PC-3 (cell line): Measurements from ENCODE around the gene PLCL1. TPM values are rescaled to one million over a fixed set of nuclear protein-coding genes. Genes with fewer than 3 reads are reported as not detected.

Experiments
- ATAC-seq: fragments of 200-7000 bp; cut with Tn5 transposase; 2 replicates; pipeline ENCODE4 v1.9.1; 2020; ENCODE audit warnings: mild to moderate bottlenecking, moderate library complexity
- BruUV-seq: library from RNA; stranded (reverse); fragments of 400-500 nt; replicated peaks from 2 replicates; lab custom pipeline; 2021; lab: Mats Ljungman, UMichigan
- CTCF ChIA-PET: fragments of 300-600 bp; sonication (Branson Sonifier 250); formaldehyde crosslinking; loops from one replicate; lab custom pipeline; 2022; ENCODE audit warnings: antibody characterized with exemption; lab: Charles Lee
- POLR2A ChIA-PET: fragments of 300-600 bp; sonication (Branson Sonifier 250); formaldehyde crosslinking; loops from one replicate; lab custom pipeline; 2022; ENCODE audit warnings: antibody characterized with exemption; ENCODE audit not compliant: unreplicated experiment; lab: Charles Lee
- DNase-seq: peaks from one replicate; pipeline ENCODE4 v3.0.0-alpha.2; 2015
- H2AFZ ChIP-seq: fragments of 300-600 bp; sonication (generic); 2 replicates; pipeline ENCODE4 v1.6.0; 2016; ENCODE audit warnings: antibody characterized with exemption, low read length
- H3F3A ChIP-seq: fragments of 300-600 bp; sonication (generic); one replicate; pipeline ENCODE4 v1.6.0; 2017; ENCODE audit warnings: antibody characterized with exemption, low read length, control low read depth, mild to moderate bottlenecking; ENCODE audit not compliant: unreplicated experiment
- H3K27ac ChIP-seq: fragments of 300-600 bp; sonication (generic); 2 replicates; pipeline ENCODE4 v1.5.1; 2016; ENCODE audit warnings: mild to moderate bottlenecking, low read length
- H3K27me3 ChIP-seq: fragments of 300-600 bp; sonication (generic); 2 replicates; pipeline ENCODE4 v1.6.1; 2016; ENCODE audit warnings: low read length, mixed read lengths
- H3K36me3 ChIP-seq: fragments of 300-600 bp; sonication (generic); 2 replicates; pipeline ENCODE4 v1.6.1; 2016; ENCODE audit warnings: low read depth, mixed run types, low read length, mixed read lengths
- H3K4me1 ChIP-seq: fragments of 300-600 bp; sonication (generic); 2 replicates; pipeline ENCODE4 v1.5.1; 2016; ENCODE audit warnings: low read length; ENCODE audit not compliant: insufficient read depth
- H3K4me2 ChIP-seq: fragments of 300-600 bp; sonication (generic); 2 replicates; pipeline ENCODE4 v1.6.0; 2016; ENCODE audit warnings: low read length
- H3K4me3 ChIP-seq: fragments of 300-600 bp; sonication (generic); 2 replicates; pipeline ENCODE4 v1.5.1; 2016; ENCODE audit warnings: mild to moderate bottlenecking, low read length, mixed read lengths
- H3K79me2 ChIP-seq: fragments of 300-600 bp; sonication (generic); 2 replicates; pipeline ENCODE4 v1.6.1; 2017; ENCODE audit warnings: low read length, mixed read lengths
- H3K9ac ChIP-seq: fragments of 300-600 bp; sonication (generic); 2 replicates; pipeline ENCODE4 v1.6.0; 2016; ENCODE audit warnings: mild to moderate bottlenecking, low read length
- H3K9me2 ChIP-seq: fragments of 300-600 bp; sonication (generic); replicated peaks from 2 replicates; pipeline ENCODE4 v1.6.1; 2016; ENCODE audit warnings: mixed run types, low read length, mixed read lengths
- H3K9me3 ChIP-seq: fragments of 300-600 bp; sonication (generic); 2 replicates; pipeline ENCODE4 v1.6.1; 2016; ENCODE audit warnings: low read length, mixed read lengths
- H4K20me1 ChIP-seq: fragments of 300-600 bp; sonication (generic); 2 replicates; pipeline ENCODE4 v1.6.1; 2016; ENCODE audit warnings: low read length, mixed read lengths
- EZH2 ChIP-seq: fragments of 300-600 bp; sonication (generic); IDR thresholded peaks from one replicate; pipeline ENCODE4 v1.6.1; 2017; ENCODE audit warnings: antibody characterized with exemption, mild to moderate bottlenecking, low read length; ENCODE audit not compliant: unreplicated experiment
- EZH2phosphoT487 ChIP-seq: fragments of 300-600 bp; sonication (generic); IDR thresholded peaks from 2 replicates; pipeline ENCODE4 v1.6.1; 2018; ENCODE audit warnings: mild to moderate bottlenecking, antibody characterized with exemption, low read length, borderline replicate concordance
- intact Hi-C: fragments of 100-400 bp; cut with micrococcal nuclease; formaldehyde crosslinking; loops from 2 replicates; pipeline ENCODE4 v1.9.0; 2023
- total RNA-seq: library from RNA; depleted of rRNA; stranded (reverse); fragments of >200 nt; gene quantifications from 2 replicates; pipeline ENCODE4 v1.2.3, GENCODE V29; 2014
- TF ChIP-seq, protein P1 (sequence below): fragments of 300-600 bp; sonication (generic); conservative IDR thresholded peaks from 2 replicates; pipeline ENCODE4 v1.5.1; 2017; ENCODE audit warnings: antibody characterized with exemption, low read depth, mild to moderate bottlenecking, low read length

Gene PLCL1
- total RNA-seq, 1 experiment from 2014 or later, result not detected

DNA sequence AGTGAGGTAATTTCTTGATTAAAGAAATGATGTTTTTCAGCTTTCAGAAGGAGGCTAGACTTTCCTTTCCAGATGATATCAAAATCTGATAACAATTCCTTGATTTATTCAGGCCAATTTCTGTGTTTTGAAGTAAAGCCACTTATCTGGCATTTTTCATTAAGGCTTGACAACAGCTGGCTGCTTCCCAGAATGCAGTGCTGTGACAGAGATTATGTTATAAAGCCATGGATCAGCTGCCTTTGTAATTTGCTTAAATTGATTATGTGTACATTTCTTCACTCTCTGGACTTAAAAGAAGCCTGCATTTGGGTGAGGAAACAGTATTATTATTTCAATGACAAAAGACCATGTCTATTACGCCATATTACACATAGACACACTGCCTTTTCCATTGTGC, 136.0 kb downstream of the PLCL1 start:
- Histone ChIP-seq H3K9me3 (no peaks in the 10 kb centered on the region), H3K4me1 (no peaks in the 10 kb centered on the region), H3K27ac (no peak overlapping the region), H3K9me2 (no peaks in the 10 kb centered on the region), H3K79me2 (no peaks in the 10 kb centered on the region), H3K36me3 (no peaks in the 10 kb centered on the region), H2AFZ (no peak overlapping the region), H3K4me2 (no peak overlapping the region), H3K4me3 (no peak overlapping the region), H3F3A (no peaks in the 10 kb centered on the region), H3K27me3 (peaks cover 9% of the 10 kb centered on the region; the same call in 1 of the 2 replicates), H3K9ac (no peak overlapping the region), H4K20me1 (no peaks in the 10 kb centered on the region)
- ATAC-seq (no peak), DNase-seq (no peak)
- CTCF ChIA-PET, result no interaction called here
- intact Hi-C loops, result no loop called here
- BruUV-seq, result no TSS peak
- POLR2A ChIA-PET, result no interaction called here
- TF ChIP-seq EZH2 (no peak), EZH2phosphoT487 (no peak)
- TF ChIP-seq, protein P1, sequence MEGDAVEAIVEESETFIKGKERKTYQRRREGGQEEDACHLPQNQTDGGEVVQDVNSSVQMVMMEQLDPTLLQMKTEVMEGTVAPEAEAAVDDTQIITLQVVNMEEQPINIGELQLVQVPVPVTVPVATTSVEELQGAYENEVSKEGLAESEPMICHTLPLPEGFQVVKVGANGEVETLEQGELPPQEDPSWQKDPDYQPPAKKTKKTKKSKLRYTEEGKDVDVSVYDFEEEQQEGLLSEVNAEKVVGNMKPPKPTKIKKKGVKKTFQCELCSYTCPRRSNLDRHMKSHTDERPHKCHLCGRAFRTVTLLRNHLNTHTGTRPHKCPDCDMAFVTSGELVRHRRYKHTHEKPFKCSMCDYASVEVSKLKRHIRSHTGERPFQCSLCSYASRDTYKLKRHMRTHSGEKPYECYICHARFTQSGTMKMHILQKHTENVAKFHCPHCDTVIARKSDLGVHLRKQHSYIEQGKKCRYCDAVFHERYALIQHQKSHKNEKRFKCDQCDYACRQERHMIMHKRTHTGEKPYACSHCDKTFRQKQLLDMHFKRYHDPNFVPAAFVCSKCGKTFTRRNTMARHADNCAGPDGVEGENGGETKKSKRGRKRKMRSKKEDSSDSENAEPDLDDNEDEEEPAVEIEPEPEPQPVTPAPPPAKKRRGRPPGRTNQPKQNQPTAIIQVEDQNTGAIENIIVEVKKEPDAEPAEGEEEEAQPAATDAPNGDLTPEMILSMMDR, result no peak

DNA sequence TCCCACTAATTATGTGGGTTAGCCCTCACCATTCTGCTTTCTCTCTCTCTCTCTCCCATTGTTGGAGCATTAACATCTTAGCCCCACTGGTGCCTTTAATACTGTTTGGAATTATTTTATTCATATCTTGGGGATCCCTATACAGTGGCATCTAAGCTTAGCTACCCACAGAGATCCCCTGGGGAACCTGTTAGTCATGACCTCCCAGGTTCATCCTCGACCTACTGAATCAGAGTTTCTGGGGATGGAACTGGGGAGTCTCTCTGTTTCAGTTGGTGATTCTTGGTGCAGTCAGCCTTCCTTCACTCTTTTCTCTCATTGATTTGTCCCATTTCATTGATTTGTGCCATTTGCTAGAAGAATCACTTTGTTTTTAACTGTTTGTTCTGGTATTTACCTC, 137.3 kb downstream of the PLCL1 start:
- Histone ChIP-seq H3K9me2 (no peaks in the 10 kb centered on the region), H3K27me3 (peaks cover 9% of the 10 kb centered on the region; the same call in 1 of the 2 replicates), H3F3A (no peaks in the 10 kb centered on the region), H3K36me3 (no peaks in the 10 kb centered on the region), H2AFZ (no peak overlapping the region), H3K4me1 (no peaks in the 10 kb centered on the region), H3K4me3 (no peak overlapping the region), H3K4me2 (no peak overlapping the region), H3K27ac (no peak overlapping the region), H4K20me1 (no peaks in the 10 kb centered on the region), H3K9me3 (no peaks in the 10 kb centered on the region), H3K9ac (no peak overlapping the region), H3K79me2 (no peaks in the 10 kb centered on the region)
- DNase-seq (no peak), ATAC-seq (no peak)
- TF ChIP-seq EZH2, result no peak
- TF ChIP-seq, protein P1, result no peak
- no peak for TF ChIP-seq EZH2phosphoT487
- ChIA-PET POLR2A (no interaction called here), CTCF (no interaction called here)
- BruUV-seq, result no TSS peak
- intact Hi-C loops, result no loop called here

DNA sequence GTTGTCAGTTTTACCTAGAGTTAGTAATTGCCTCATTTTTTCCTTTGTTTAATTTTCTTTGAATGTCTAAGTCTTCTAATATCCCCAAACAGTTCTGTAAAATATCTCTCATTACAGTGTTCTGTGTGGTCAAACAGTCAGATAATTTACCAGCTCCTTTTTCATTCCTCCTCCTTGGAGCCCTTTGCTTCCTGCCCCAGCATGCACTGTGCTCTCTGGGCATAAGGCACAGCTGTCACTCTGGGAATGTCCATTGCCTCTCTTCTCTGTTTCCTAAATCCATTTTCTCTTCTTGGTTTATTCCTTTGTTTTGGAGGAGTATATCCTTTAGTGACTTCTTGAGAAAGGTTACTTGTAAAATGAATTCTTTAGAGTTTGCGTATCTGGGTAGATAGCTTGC, 139.3 kb downstream of the PLCL1 start:
- no TSS peak for BruUV-seq
- Histone ChIP-seq H4K20me1 (no peaks in the 10 kb centered on the region), H3K27me3 (peaks cover 9% of the 10 kb centered on the region; the same call in 1 of the 2 replicates), H3K4me2 (no peak overlapping the region), H3K9ac (no peak overlapping the region), H3K4me1 (no peaks in the 10 kb centered on the region), H3K4me3 (no peak overlapping the region), H3K9me3 (no peaks in the 10 kb centered on the region), H2AFZ (no peak overlapping the region), H3K9me2 (no peaks in the 10 kb centered on the region), H3K36me3 (no peaks in the 10 kb centered on the region), H3F3A (no peaks in the 10 kb centered on the region), H3K79me2 (no peaks in the 10 kb centered on the region), H3K27ac (no peak overlapping the region)
- CTCF ChIA-PET, result interaction anchor here (0.5 kb wide), 1 partner anchor 35 kb away, joined by 3 read pairs; no protein-coding TSS in a partner anchor
- no peak for DNase-seq
- POLR2A ChIA-PET, result no interaction called here
- ATAC-seq, result no peak
- intact Hi-C loops, result no loop called here
- no peak for TF ChIP-seq EZH2phosphoT487
- no peak for TF ChIP-seq EZH2
- TF ChIP-seq, protein P1, result no peak
